SK-N-SH (cell line): ENCODE data around the gene NCBP2L.

Source experiments
- CTCF ChIP-seq: fragments of 200-600 bp; sonication (generic); IDR thresholded peaks from 2 replicates; pipeline ENCODE4 v1.6.1; 2017; ENCODE audit warnings: antibody characterized with exemption, mild to moderate bottlenecking, moderate library complexity
- EP300 ChIP-seq, 2 experiments: IDR thresholded peaks; 2 replicates each; pipeline versions ENCODE4 v1.4.0 to v1.6.1; 2012; ENCODE audit warnings: borderline replicate concordance in 1 of 2, low read depth in 1 of 2, low read length in 1 of 2
- EZH2phosphoT487 ChIP-seq: fragments of 200-600 bp; sonication (generic); IDR thresholded peaks from 2 replicates; pipeline ENCODE4 v1.6.1; 2017; ENCODE audit warnings: low read depth, mixed run types, mild to moderate bottlenecking, antibody characterized with exemption, moderate library complexity, borderline replicate concordance
- MAX ChIP-seq: IDR thresholded peaks from 2 replicates; pipeline ENCODE4 v1.4.0; 2012; ENCODE audit warnings: low read depth
- POLR2AphosphoS5 ChIP-seq: IDR thresholded peaks from 2 replicates; pipeline ENCODE4 v1.6.1; 2012; ENCODE audit warnings: low read depth, low read length
- TEAD4 ChIP-seq: IDR thresholded peaks from 2 replicates; pipeline ENCODE4 v1.4.0; 2012; ENCODE audit warnings: mild to moderate bottlenecking, borderline replicate concordance; ENCODE audit not compliant: insufficient read depth

- TF ChIP-seq CTCF (no peak), EP300 (IDR thresholded peaks at IDR 0.05; ENCODE audit: borderline replicate concordance in 1 of 2, low read depth in 1 of 2, low read length in 1 of 2) (no peak), MAX (no peak), EZH2phosphoT487 (no peak), TEAD4 (no peak), POLR2AphosphoS5 (no peak)
Observed at GRCh38 chrX:107736781-107737531, 40.6 kb upstream of the NCBP2L start.
